GM12891 (cell line): ENCODE data around the gene MIPOL1.
"Not testable (repeated sequence)": the region's sequence is repeated elsewhere in the genome, so short reads cannot be mapped to it uniquely, and the experiment has no call there.

Experiments used
- DNase-seq: peaks from one replicate; pipeline ENCODE4 v3.0.0; 2011; ENCODE audit warnings: low spot score; ENCODE audit not compliant: insufficient read length
- FAIRE-seq: peaks from 2 replicates; lab custom pipeline; 2011; peaks lifted over from hg19 to GRCh38; lab: Jason Lieb, UNC
- PAX5 ChIP-seq: IDR thresholded peaks from 2 replicates; pipeline ENCODE4 v1.6.1; 2011; ENCODE audit warnings: low read length, moderate library complexity, mild to moderate bottlenecking; ENCODE audit not compliant: insufficient read depth, severe bottlenecking
- POLR2A ChIP-seq: IDR thresholded peaks from 2 replicates; pipeline ENCODE4 v1.6.1; 2011; ENCODE audit warnings: low read depth, low read length, control low read depth
- POLR2AphosphoS5 ChIP-seq: IDR thresholded peaks from 2 replicates; pipeline ENCODE4 v1.6.1; 2011; ENCODE audit warnings: low read depth, low read length, control low read depth
- POU2F2 ChIP-seq: IDR thresholded peaks from 2 replicates; pipeline ENCODE4 v1.6.1; 2011; ENCODE audit warnings: low read depth, mild to moderate bottlenecking, control low read depth, low read length, moderate library complexity
- SPI1 ChIP-seq: IDR thresholded peaks from 2 replicates; pipeline ENCODE4 v1.6.1; 2011; ENCODE audit warnings: low read depth, low read length, control low read depth
- TAF1 ChIP-seq: IDR thresholded peaks from 2 replicates; pipeline ENCODE4 v1.6.1; 2011; ENCODE audit warnings: low read depth, low read length, control low read depth

The MIPOL1 gene

GRCh38 chr14:37170237-37170636 lies 27.5 kb upstream of the MIPOL1 start:
- no peak for FAIRE-seq
- DNase-seq = no peak
- TF ChIP-seq PAX5 (no peak), POLR2A (no peak), SPI1 (no peak), POU2F2 (no peak)

GRCh38 chr14:37170993-37171392 lies 26.7 kb upstream of the MIPOL1 start:
- DNase-seq = no peak
- FAIRE-seq = no peak
- no peak for TF ChIP-seq TAF1
- no peak for TF ChIP-seq POLR2AphosphoS5
- no peak for TF ChIP-seq PAX5
- no peak for TF ChIP-seq POU2F2
- TF ChIP-seq SPI1 = no peak
- no peak for TF ChIP-seq POLR2A

GRCh38 chr14:37171678-37172023 lies 26.1 kb upstream of the MIPOL1 start:
- FAIRE-seq (no peak), DNase-seq (no peak)
- TF ChIP-seq POU2F2 (no peak), POLR2A (no peak), TAF1 (no peak), PAX5 (no peak), POLR2AphosphoS5 (no peak), SPI1 (no peak)

GRCh38 chr14:37172024-37172869 lies 25.5 kb upstream of the MIPOL1 start, which contains the start of gene SLC25A21:
Gene SLC25A21, minus strand, starts transcription at chr14:37172606.
- no peak for TF ChIP-seq PAX5
- no peak for TF ChIP-seq POU2F2
- no peak for TF ChIP-seq POLR2A
- TF ChIP-seq POLR2AphosphoS5 = no peak
- TF ChIP-seq TAF1 = no peak
- no peak for TF ChIP-seq SPI1
- FAIRE-seq = no peak
- no peak for DNase-seq

GRCh38 chr14:37172936-37173614 lies 24.7 kb upstream of the MIPOL1 start:
- DNase-seq = no peak

GRCh38 chr14:37179896-37180502 lies 17.7 kb upstream of the MIPOL1 start:
- FAIRE-seq (no peak), DNase-seq (no peak)
- TF ChIP-seq SPI1 = no peak
- no peak for TF ChIP-seq PAX5
- TF ChIP-seq TAF1 = no peak
- no peak for TF ChIP-seq POLR2A
- no peak for TF ChIP-seq POU2F2
- no peak for TF ChIP-seq POLR2AphosphoS5

More at GRCh38 chr14:37172936-37173614, 24.7 kb upstream of the MIPOL1 start:
- no peak for TF ChIP-seq PAX5
- TF ChIP-seq TAF1 = no peak
- TF ChIP-seq SPI1 = no peak
- TF ChIP-seq POLR2A = no peak
- no peak for TF ChIP-seq POU2F2
- TF ChIP-seq POLR2AphosphoS5 = no peak
- FAIRE-seq = no peak

- DNase-seq, FAIRE-seq: not testable (repeated sequence)
Observed at GRCh38 chr14:37180886-37181285, 16.9 kb upstream of the MIPOL1 start.

GRCh38 chr14:37181441-37181840 lies 16.3 kb upstream of the MIPOL1 start:
- TF ChIP-seq TAF1 (no peak), PAX5 (no peak), POU2F2 (no peak)
- FAIRE-seq (no peak), DNase-seq (no peak)

- not testable (repeated sequence) for DNase-seq, FAIRE-seq
Observed at GRCh38 chr14:37184520-37184919, 13.2 kb upstream of the MIPOL1 start.

- no peak for FAIRE-seq
- TF ChIP-seq POLR2A = no peak
- no peak for TF ChIP-seq SPI1
- no peak for TF ChIP-seq TAF1
- TF ChIP-seq PAX5 = no peak
- TF ChIP-seq POU2F2 = no peak
- no peak for TF ChIP-seq POLR2AphosphoS5
- no peak for DNase-seq
Observed at GRCh38 chr14:37185670-37186069, 12.1 kb upstream of the MIPOL1 start.

- TF ChIP-seq POU2F2 = no peak
- TF ChIP-seq SPI1 = no peak
- no peak for TF ChIP-seq POLR2A
- TF ChIP-seq PAX5 = no peak
- TF ChIP-seq POLR2AphosphoS5 = no peak
- no peak for TF ChIP-seq TAF1
- FAIRE-seq (no peak), DNase-seq (no peak)
Observed at GRCh38 chr14:37186865-37187264, 10.9 kb upstream of the MIPOL1 start.
